ENCODE data around the gene TTC23. TPM values are rescaled to one million over a fixed set of nuclear protein-coding genes. Genes with fewer than 3 reads are reported as not detected.
"Not testable (repeated sequence)": the region's sequence is repeated elsewhere in the genome, so short reads cannot be mapped to it uniquely, and the experiment has no call there.

Gene TTC23
- total RNA-seq, 1 donor from 2014 or later: 11.6 TPM

DNA sequence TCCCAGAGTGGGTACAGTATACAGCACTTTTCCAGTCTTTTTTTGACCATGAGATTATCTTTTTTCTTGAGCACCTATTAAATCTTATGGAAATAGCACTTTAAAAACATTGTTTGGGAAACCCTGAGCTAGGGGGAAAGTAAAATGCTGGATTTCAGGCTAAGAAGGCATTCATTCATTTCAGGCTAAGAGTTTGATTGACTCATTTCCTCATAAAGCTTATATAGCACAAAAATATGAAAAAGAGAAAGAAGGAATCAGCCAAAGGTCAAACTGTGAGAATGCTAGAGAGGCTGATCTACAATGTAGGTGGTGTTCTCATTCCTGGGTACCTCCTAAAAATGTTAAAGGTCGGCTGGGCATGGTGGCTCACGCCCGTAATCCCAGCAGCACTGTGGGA, 10.5 kb downstream of the TTC23 start:
- Histone ChIP-seq H3K27me3 (ENCODE audit: control insufficient read depth, insufficient read depth, low read length) (no peaks in the 10 kb centered on the region), H3K36me3 (ENCODE audit: control insufficient read depth, insufficient read depth, low read length) (no peaks in the 10 kb centered on the region), H3K4me3 (ENCODE audit: low read depth, low read length) (no peak overlapping the region)
- TF ChIP-seq, protein P1, sequence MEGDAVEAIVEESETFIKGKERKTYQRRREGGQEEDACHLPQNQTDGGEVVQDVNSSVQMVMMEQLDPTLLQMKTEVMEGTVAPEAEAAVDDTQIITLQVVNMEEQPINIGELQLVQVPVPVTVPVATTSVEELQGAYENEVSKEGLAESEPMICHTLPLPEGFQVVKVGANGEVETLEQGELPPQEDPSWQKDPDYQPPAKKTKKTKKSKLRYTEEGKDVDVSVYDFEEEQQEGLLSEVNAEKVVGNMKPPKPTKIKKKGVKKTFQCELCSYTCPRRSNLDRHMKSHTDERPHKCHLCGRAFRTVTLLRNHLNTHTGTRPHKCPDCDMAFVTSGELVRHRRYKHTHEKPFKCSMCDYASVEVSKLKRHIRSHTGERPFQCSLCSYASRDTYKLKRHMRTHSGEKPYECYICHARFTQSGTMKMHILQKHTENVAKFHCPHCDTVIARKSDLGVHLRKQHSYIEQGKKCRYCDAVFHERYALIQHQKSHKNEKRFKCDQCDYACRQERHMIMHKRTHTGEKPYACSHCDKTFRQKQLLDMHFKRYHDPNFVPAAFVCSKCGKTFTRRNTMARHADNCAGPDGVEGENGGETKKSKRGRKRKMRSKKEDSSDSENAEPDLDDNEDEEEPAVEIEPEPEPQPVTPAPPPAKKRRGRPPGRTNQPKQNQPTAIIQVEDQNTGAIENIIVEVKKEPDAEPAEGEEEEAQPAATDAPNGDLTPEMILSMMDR (IDR thresholded peaks at IDR 0.05; ENCODE audit: insufficient read depth, low read length, poor library complexity, severe bottlenecking): no peak
- DNase-seq (ENCODE audit: low read depth): no peak

DNA sequence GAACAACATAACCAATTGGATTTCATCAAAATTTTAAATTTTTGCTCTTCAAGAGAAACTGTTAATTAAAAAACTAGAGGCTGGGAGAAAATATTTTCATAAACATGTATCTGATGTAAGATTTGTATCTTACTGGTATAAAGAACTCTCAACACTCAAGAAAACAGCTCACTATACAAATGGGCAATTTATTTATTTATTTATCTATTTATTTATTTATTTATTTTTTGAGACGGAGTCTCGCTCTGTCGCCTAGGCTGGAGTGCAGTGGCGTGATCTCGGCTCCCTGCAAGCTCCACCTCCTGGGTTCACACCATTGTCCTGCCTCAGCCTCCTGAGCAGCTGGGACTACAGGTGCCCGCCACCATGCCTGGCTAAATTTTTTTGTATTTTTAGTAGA, 15.2 kb downstream of the TTC23 start:
- not testable (repeated sequence) for H3K36me3 ChIP-seq (ENCODE audit: control insufficient read depth, insufficient read depth, low read length); DNase-seq (ENCODE audit: low read depth); H3K4me3 ChIP-seq (ENCODE audit: low read depth, low read length); H3K27me3 ChIP-seq (ENCODE audit: control insufficient read depth, insufficient read depth, low read length)

DNA sequence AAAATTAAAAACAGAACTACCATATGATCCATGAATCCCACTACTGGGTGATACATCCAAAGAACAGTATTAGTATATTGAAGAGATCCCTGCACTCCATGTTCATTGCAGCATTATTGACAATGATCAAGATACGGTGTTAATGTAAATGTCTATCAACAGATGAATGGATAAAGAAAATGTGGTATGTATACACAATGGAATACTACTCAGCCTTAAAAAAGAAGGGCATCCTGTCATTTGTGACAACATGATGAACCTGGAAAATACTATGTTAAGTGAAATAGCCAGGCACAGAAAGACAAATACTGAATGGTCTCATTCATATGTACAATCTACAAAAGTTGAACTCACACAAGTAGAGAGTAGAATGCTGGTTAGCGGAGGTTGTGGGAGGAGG, 16.6 kb downstream of the TTC23 start:
- no peak for DNase-seq (ENCODE audit: low read depth)
- TF ChIP-seq, protein P1 (IDR thresholded peaks at IDR 0.05; ENCODE audit: insufficient read depth, low read length, poor library complexity, severe bottlenecking): no peak
- Histone ChIP-seq H3K36me3 (ENCODE audit: control insufficient read depth, insufficient read depth, low read length) (peaks cover 1% of the 10 kb centered on the region), H3K4me3 (ENCODE audit: low read depth, low read length) (no peak overlapping the region), H3K27me3 (ENCODE audit: control insufficient read depth, insufficient read depth, low read length) (no peaks in the 10 kb centered on the region)

DNA sequence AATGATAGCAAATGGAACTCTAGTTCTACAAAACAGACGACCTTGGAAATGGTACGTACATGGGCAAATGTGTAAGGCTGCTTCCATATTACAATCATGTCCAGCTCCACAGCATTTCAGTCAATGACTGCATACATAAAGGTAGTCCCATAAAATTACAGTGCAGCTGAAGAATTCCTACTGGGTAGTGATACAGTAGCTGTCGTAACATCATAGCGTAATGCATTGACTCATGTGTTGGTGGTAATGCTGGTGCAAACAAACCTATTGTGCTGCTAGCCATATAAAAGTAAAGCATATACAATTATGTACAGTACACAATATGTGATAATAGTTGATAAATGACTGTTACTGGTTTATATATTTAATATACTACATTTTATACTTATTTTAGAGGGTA, 18.5 kb downstream of the TTC23 start:
- H3K4me3 ChIP-seq (ENCODE audit: low read depth, low read length): no peak overlapping the region
- H3K36me3 ChIP-seq (ENCODE audit: control insufficient read depth, insufficient read depth, low read length): peaks cover 1% of the 10 kb centered on the region
- no peaks in the 10 kb centered on the region for H3K27me3 ChIP-seq (ENCODE audit: control insufficient read depth, insufficient read depth, low read length)
- DNase-seq (ENCODE audit: low read depth): no peak
- TF ChIP-seq, protein P1 (IDR thresholded peaks at IDR 0.05; ENCODE audit: insufficient read depth, low read length, poor library complexity, severe bottlenecking): no peak

DNA sequence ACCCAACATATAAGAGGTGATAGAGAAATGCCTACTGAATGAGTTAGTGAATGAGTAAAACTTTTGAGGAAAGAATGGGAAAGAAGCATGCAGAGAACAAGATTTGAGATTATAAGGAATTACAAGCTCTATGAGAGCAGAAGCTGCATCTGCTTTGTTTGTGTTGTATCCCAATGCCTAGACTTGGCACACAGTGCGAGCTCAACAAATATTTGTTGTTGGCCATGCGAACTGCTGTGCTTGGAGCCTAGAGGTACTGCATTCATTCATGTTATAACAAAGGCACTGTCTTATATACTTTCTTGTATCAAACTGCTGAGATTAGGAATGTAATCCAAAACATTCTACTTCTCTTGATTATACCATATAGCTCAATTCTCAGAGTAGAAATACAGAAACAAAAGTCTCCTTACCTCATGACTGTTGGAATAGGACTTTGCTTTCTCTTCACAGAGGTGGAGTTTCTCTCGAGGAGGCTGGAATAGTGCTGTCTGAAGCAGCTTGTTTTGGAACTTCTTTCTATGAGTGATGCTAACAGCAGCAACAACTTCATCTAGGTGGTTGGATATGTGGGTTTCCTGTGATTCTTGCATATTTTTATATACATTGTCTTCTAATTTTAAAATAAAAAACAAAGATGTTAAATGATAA, 21.1 kb downstream of the TTC23 start:
- TF ChIP-seq, protein P1 (IDR thresholded peaks at IDR 0.05; ENCODE audit: insufficient read depth, low read length, poor library complexity, severe bottlenecking): no peak
- Histone ChIP-seq H3K36me3 (ENCODE audit: control insufficient read depth, insufficient read depth, low read length) (peaks cover 1% of the 10 kb centered on the region), H3K4me3 (ENCODE audit: low read depth, low read length) (no peak overlapping the region), H3K27me3 (ENCODE audit: control insufficient read depth, insufficient read depth, low read length) (no peaks in the 10 kb centered on the region)
- no peak for DNase-seq (ENCODE audit: low read depth)

DNA sequence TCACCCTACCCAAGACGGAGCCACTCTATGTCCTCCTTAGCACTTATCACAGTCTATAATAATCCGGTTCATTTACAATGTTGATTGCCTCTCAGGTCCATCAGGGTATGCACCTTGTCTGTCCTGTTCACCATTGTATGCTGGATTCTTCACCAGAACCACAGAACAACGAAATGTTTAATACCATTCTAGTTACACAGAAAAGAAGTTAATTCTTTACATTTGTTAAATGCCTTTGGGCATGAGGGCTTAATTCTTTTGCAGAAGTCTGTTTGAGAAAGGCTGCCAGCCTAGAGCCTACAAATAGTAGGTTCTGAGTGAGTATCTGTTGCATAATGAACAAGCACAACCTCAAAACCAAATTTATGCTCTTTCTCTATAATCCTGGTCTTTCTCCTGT, 22.6 kb downstream of the TTC23 start:
- TF ChIP-seq, protein P1 (IDR thresholded peaks at IDR 0.05; ENCODE audit: insufficient read depth, low read length, poor library complexity, severe bottlenecking): no peak
- Histone ChIP-seq H3K36me3 (ENCODE audit: control insufficient read depth, insufficient read depth, low read length) (peaks cover 1% of the 10 kb centered on the region), H3K4me3 (ENCODE audit: low read depth, low read length) (no peak overlapping the region), H3K27me3 (ENCODE audit: control insufficient read depth, insufficient read depth, low read length) (no peaks in the 10 kb centered on the region)
- no peak for DNase-seq (ENCODE audit: low read depth)
